ENCODE measurements around the gene PDE8A. TPM values are rescaled to one million over a fixed set of nuclear protein-coding genes. Genes with fewer than 3 reads are reported as not detected.

Gene PDE8A
- total and polyA plus RNA-seq, 2 experiments from 2014 or later, result 5.6 to 7.5 TPM

DNA sequence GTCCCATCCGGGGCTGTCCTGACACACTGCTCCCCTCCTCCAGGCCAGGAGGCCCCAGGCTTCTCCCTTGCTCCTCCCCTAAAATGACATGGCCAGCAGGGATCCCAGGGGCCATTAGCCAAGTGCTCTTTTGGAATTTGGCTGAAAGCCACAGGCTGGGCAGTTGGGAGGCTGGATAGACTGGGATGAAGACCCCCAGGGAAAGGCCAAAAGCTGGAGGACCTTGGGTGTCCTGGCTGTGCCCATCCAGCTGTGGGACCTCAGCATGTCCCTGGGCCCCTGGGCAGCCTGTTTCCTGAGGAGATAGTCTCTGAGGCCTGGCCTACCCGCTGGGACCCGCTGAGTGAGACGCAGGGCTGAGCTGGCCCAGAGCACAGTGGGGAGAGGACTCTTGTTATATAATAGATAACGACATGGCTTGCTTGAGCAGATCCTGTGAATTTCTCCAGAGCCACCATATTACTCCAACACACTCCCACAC is 5.7 kb upstream of the PDE8A start:
- Mint-ChIP-seq H3K27me3 (ENCODE audit: insufficient read depth, low read depth, poor library complexity) (peaks cover 33% of the 10 kb centered on the region), H3K27ac (no peak overlapping the region), H3K4me3 (no peak overlapping the region), H3K36me3 (ENCODE audit: low read depth) (no peaks in the 10 kb centered on the region; the same call in 2 of the 3 replicates), H3K9me3 (no peaks in the 10 kb centered on the region; the same call in 2 of the 3 replicates), H3K4me1 (peaks cover 25% of the 10 kb centered on the region)
- no peak overlapping the region for H3K27ac ChIP-seq (ENCODE audit: low read depth)
- H3K27me3 ChIP-seq (ENCODE audit: insufficient read depth), result peaks cover 33% of the 10 kb centered on the region
- no peaks in the 10 kb centered on the region for H3K36me3 ChIP-seq (ENCODE audit: insufficient read depth)
- no peak for ATAC-seq
- TF ChIP-seq, protein P1, sequence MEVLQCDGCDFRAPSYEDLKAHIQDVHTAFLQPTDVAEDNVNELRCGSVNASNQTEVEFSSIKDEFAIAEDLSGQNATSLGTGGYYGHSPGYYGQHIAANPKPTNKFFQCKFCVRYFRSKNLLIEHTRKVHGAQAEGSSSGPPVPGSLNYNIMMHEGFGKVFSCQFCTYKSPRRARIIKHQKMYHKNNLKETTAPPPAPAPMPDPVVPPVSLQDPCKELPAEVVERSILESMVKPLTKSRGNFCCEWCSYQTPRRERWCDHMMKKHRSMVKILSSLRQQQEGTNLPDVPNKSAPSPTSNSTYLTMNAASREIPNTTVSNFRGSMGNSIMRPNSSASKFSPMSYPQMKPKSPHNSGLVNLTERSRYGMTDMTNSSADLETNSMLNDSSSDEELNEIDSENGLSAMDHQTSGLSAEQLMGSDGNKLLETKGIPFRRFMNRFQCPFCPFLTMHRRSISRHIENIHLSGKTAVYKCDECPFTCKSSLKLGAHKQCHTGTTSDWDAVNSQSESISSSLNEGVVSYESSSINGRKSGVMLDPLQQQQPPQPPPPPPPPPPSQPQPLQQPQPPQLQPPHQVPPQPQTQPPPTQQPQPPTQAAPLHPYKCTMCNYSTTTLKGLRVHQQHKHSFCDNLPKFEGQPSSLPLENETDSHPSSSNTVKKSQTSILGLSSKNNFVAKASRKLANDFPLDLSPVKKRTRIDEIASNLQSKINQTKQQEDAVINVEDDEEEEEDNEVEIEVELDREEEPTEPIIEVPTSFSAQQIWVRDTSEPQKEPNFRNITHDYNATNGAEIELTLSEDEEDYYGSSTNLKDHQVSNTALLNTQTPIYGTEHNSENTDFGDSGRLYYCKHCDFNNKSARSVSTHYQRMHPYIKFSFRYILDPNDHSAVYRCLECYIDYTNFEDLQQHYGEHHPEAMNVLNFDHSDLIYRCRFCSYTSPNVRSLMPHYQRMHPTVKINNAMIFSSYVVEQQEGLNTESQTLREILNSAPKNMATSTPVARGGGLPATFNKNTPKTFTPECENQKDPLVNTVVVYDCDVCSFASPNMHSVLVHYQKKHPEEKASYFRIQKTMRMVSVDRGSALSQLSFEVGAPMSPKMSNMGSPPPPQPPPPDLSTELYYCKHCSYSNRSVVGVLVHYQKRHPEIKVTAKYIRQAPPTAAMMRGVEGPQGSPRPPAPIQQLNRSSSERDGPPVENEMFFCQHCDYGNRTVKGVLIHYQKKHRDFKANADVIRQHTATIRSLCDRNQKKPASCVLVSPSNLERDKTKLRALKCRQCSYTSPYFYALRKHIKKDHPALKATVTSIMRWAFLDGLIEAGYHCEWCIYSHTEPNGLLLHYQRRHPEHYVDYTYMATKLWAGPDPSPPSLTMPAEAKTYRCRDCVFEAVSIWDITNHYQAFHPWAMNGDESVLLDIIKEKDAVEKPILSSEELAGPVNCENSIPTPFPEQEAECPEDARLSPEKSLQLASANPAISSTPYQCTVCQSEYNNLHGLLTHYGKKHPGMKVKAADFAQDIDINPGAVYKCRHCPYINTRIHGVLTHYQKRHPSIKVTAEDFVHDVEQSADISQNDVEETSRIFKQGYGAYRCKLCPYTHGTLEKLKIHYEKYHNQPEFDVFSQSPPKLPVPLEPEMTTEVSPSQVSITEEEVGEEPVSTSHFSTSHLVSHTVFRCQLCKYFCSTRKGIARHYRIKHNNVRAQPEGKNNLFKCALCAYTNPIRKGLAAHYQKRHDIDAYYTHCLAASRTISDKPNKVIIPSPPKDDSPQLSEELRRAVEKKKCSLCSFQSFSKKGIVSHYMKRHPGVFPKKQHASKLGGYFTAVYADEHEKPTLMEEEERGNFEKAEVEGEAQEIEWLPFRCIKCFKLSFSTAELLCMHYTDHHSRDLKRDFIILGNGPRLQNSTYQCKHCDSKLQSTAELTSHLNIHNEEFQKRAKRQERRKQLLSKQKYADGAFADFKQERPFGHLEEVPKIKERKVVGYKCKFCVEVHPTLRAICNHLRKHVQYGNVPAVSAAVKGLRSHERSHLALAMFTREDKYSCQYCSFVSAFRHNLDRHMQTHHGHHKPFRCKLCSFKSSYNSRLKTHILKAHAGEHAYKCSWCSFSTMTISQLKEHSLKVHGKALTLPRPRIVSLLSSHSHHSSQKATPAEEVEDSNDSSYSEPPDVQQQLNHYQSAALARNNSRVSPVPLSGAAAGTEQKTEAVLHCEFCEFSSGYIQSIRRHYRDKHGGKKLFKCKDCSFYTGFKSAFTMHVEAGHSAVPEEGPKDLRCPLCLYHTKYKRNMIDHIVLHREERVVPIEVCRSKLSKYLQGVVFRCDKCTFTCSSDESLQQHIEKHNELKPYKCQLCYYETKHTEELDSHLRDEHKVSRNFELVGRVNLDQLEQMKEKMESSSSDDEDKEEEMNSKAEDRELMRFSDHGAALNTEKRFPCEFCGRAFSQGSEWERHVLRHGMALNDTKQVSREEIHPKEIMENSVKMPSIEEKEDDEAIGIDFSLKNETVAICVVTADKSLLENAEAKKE (CRISPR knock-in tag; IDR thresholded peaks at IDR 0.05), result no peak
- TF ChIP-seq POLR2AphosphoS5 (IDR thresholded peaks at IDR 0.05; ENCODE audit: low read depth) (no peak), CREB1 (CRISPR knock-in tag; IDR thresholded peaks at IDR 0.05; ENCODE audit: low read depth) (no peak)
- H4K20me1 ChIP-seq (replicated peaks; ENCODE audit: insufficient read depth), result no peaks in the 10 kb centered on the region
- H3K79me2 ChIP-seq (replicated peaks; ENCODE audit: insufficient read depth), result no peaks in the 10 kb centered on the region
- H2AFZ ChIP-seq, result no peak overlapping the region
- no peaks in the 10 kb centered on the region for H3F3A ChIP-seq (replicated peaks; ENCODE audit: low read depth)
- no peak overlapping the region for H3K4me2 ChIP-seq
- H3K9me2 ChIP-seq (ENCODE audit: insufficient read depth), result no peaks in the 10 kb centered on the region
- 0 out of 2 replicates have a peak, but pooled peaks cover 3% of the 10 kb centered on the region for H3K4me1 ChIP-seq (ENCODE audit: insufficient read depth)
- H3K4me3 ChIP-seq, result no peak overlapping the region
- DNase-seq (ENCODE audit: low spot score), result no peak

DNA sequence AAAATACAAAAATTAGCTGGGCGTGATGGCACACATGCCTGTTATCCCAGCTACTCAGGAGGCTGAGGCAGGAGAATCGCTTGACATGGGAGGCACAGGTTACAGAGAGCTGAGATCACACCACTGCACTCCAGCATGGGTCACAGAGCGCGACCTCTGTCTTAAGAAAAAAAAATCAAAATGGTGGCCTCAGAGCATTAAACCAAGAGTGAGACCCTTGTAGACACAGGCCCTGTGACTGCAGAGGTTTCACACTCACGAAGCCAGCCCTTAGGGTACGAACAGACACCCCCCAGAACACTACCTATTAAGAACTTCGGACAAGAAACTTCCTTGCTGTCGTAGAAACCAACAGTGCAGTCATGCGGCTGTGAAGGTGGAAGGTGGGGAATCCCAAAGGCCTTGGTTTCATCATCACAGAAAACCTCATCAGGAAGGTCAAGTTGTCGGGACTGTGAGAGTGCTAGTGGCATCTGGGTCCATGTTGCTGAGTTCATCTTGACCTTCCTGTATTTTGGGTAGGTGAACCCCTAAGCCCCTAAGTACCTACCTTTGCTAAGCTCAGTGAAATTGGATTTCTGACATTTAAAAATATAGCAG is 4.8 kb upstream of the PDE8A start:
- DNase-seq (ENCODE audit: low spot score), result no peak
- Histone ChIP-seq H3K4me3 (no peak overlapping the region), H3K9me2 (ENCODE audit: insufficient read depth) (no peaks in the 10 kb centered on the region), H3F3A (replicated peaks; ENCODE audit: low read depth) (no peaks in the 10 kb centered on the region), H3K27me3 (ENCODE audit: insufficient read depth) (peaks cover 36% of the 10 kb centered on the region), H3K36me3 (ENCODE audit: insufficient read depth) (no peaks in the 10 kb centered on the region), H3K27ac (ENCODE audit: low read depth) (no peak overlapping the region), H3K4me2 (no peak overlapping the region), H3K79me2 (replicated peaks; ENCODE audit: insufficient read depth) (no peaks in the 10 kb centered on the region), H2AFZ (no peak overlapping the region), H3K4me1 (ENCODE audit: insufficient read depth) (0 out of 2 replicates have a peak, but pooled peaks cover 3% of the 10 kb centered on the region), H4K20me1 (replicated peaks; ENCODE audit: insufficient read depth) (no peaks in the 10 kb centered on the region)
- Mint-ChIP-seq H3K27me3 (ENCODE audit: insufficient read depth, low read depth, poor library complexity) (peaks cover 33% of the 10 kb centered on the region), H3K27ac (no peak overlapping the region), H3K4me3 (no peak overlapping the region), H3K36me3 (ENCODE audit: low read depth) (no peaks in the 10 kb centered on the region; the same call in 2 of the 3 replicates), H3K4me1 (peaks cover 25% of the 10 kb centered on the region), H3K9me3 (no peaks in the 10 kb centered on the region; the same call in 2 of the 3 replicates)
- ATAC-seq, result no peak
- TF ChIP-seq STAT1 (IDR thresholded peaks at IDR 0.05; ENCODE audit: unreplicated experiment), result no peak
- TF ChIP-seq, protein P1 (CRISPR knock-in tag; IDR thresholded peaks at IDR 0.05), result no peak
- no peak for TF ChIP-seq ZNF114 (CRISPR knock-in tag; IDR thresholded peaks at IDR 0.05)
